Liver (tissue), 9 donors: ENCODE measurements around the gene CTNS. TPM values are rescaled to one million over a fixed set of nuclear protein-coding genes. Genes with fewer than 3 reads are reported as not detected.

Experiments
- DNase-seq: peaks from one replicate; pipeline ENCODE4 v3.0.0-alpha.2; 2017; ENCODE audit warnings: low spot score
- H3K27ac ChIP-seq, 2 donors: one replicate each; pipeline ENCODE4 v1.7.0; 2013; ENCODE audit warnings: inconsistent platforms in 2 of 2, low read length in 2 of 2, control low read depth in 1 of 2, low read depth in 1 of 2, mild to moderate bottlenecking in 1 of 2
- H3K27me3 ChIP-seq, 4 donors: one replicate each; pipeline versions ENCODE4 v1.6.1 to v1.7.0; 2013; ENCODE audit warnings: low read length in 3 of 4, inconsistent platforms in 1 of 4, mild to moderate bottlenecking in 1 of 4, moderate library complexity in 1 of 4; ENCODE audit not compliant: control insufficient read depth in 4 of 4, insufficient read depth in 4 of 4
- H3K36me3 ChIP-seq, 4 donors: one replicate each; pipeline versions ENCODE4 v1.6.1 to v1.7.0; 2013; ENCODE audit warnings: low read length in 3 of 4, mild to moderate bottlenecking in 3 of 4, low read depth in 1 of 4, moderate library complexity in 1 of 4; ENCODE audit not compliant: control insufficient read depth in 4 of 4, insufficient read depth in 3 of 4
- H3K4me1 ChIP-seq, 4 donors: one replicate each; pipeline versions ENCODE4 v1.6.1 to v1.7.0; 2013; ENCODE audit warnings: low read length in 3 of 4, mild to moderate bottlenecking in 3 of 4, moderate library complexity in 1 of 4; ENCODE audit not compliant: control insufficient read depth in 4 of 4, insufficient read depth in 4 of 4
- H3K4me3 ChIP-seq, 3 donors: one replicate each; pipeline versions ENCODE4 v1.6.1 to v1.7.0; 2013; ENCODE audit warnings: low read length in 3 of 3, control low read depth in 1 of 3, low read depth in 1 of 3, mild to moderate bottlenecking in 1 of 3
- H3K9ac ChIP-seq, 2 donors: one replicate each; pipeline ENCODE4 v1.7.0; 2013; ENCODE audit warnings: low read length in 2 of 2, mild to moderate bottlenecking in 2 of 2, moderate library complexity in 2 of 2, control low read depth in 1 of 2, low read depth in 1 of 2
- H3K9me3 ChIP-seq, 4 donors: one replicate each; pipeline versions ENCODE4 v1.6.1 to v1.7.0; 2013; ENCODE audit warnings: low read length in 3 of 4; ENCODE audit not compliant: control insufficient read depth in 4 of 4
- ATF3 ChIP-seq: IDR thresholded peaks from 2 replicates; pipeline ENCODE4 v1.6.1; 2016; ENCODE audit warnings: antibody characterized with exemption
- CTCF ChIP-seq: fragments of 150-350 bp; IDR thresholded peaks from 2 replicates; pipeline ENCODE4 v1.5.1; 2017; ENCODE audit warnings: improper control_type of control experiment, low read depth, low read length; ENCODE audit not compliant: missing input control
- EGR1 ChIP-seq, 2 donors: IDR thresholded peaks; 2 replicates each; pipeline ENCODE4 v1.6.1; 2016 to 2018; ENCODE audit warnings: antibody characterized with exemption in 2 of 2, low read depth in 2 of 2
- FOXA1 ChIP-seq: IDR thresholded peaks from 2 replicates; pipeline ENCODE4 v1.6.1; 2016; ENCODE audit warnings: antibody characterized with exemption
- FOXA2 ChIP-seq: IDR thresholded peaks from 2 replicates; pipeline ENCODE4 v1.6.1; 2016; ENCODE audit warnings: antibody characterized with exemption
- GABPA ChIP-seq, 2 donors: IDR thresholded peaks in 1 of 2; conservative IDR thresholded peaks in 1 of 2; 2 replicates each; pipeline ENCODE4 v1.6.1; 2016; ENCODE audit warnings: antibody characterized with exemption in 2 of 2, mild to moderate bottlenecking in 1 of 2, moderate library complexity in 1 of 2
- HNF4A ChIP-seq, 2 donors: conservative IDR thresholded peaks; 2 replicates each; pipeline ENCODE4 v1.6.1; 2016; ENCODE audit warnings: antibody characterized with exemption in 2 of 2, mild to moderate bottlenecking in 2 of 2
- HNF4G ChIP-seq: IDR thresholded peaks from 2 replicates; pipeline ENCODE4 v1.6.1; 2016; ENCODE audit warnings: antibody characterized with exemption
- JUND ChIP-seq, 2 donors: IDR thresholded peaks; 2 replicates each; pipeline ENCODE4 v1.6.1; 2016; ENCODE audit warnings: antibody characterized with exemption in 2 of 2
- MAX ChIP-seq: IDR thresholded peaks from 2 replicates; pipeline ENCODE4 v1.6.1; 2016; ENCODE audit warnings: antibody characterized with exemption
- NR2F2 ChIP-seq: IDR thresholded peaks from 2 replicates; pipeline ENCODE4 v1.6.1; 2016; ENCODE audit warnings: antibody characterized with exemption
- RAD21 ChIP-seq, 2 donors: IDR thresholded peaks; 2 replicates each; pipeline ENCODE4 v1.6.1; 2016; ENCODE audit warnings: antibody characterized with exemption in 2 of 2, mild to moderate bottlenecking in 2 of 2
- REST ChIP-seq: IDR thresholded peaks from 2 replicates; pipeline ENCODE4 v1.6.1; 2016; ENCODE audit warnings: antibody characterized with exemption, mild to moderate bottlenecking
- RXRA ChIP-seq, 2 donors: IDR thresholded peaks; 2 replicates each; pipeline ENCODE4 v1.6.1; 2017 to 2018; ENCODE audit warnings: antibody characterized with exemption in 2 of 2, mild to moderate bottlenecking in 1 of 2
- SP1 ChIP-seq: IDR thresholded peaks from 2 replicates; pipeline ENCODE4 v1.6.1; 2018; ENCODE audit warnings: antibody characterized with exemption, mild to moderate bottlenecking
- TAF1 ChIP-seq: conservative IDR thresholded peaks from 2 replicates; pipeline ENCODE4 v1.6.1; 2016; ENCODE audit warnings: antibody characterized with exemption, mild to moderate bottlenecking
- YY1 ChIP-seq: IDR thresholded peaks from 2 replicates; pipeline ENCODE4 v1.6.1; 2016; ENCODE audit warnings: antibody characterized with exemption, mild to moderate bottlenecking
- ZBTB33 ChIP-seq: IDR thresholded peaks from 2 replicates; pipeline ENCODE4 v1.6.1; 2016; ENCODE audit warnings: antibody characterized with exemption
- WGBS: extraction: QIAGEN DNeasy Blood & Tissue Kit; methylation state at CpG from one replicate; pipeline ENCODE4 v1.1.7; 2013; 5-methylcytosine and 5-hydroxymethylcytosine counted together
- polyA plus RNA-seq, 2 donors: library from polyadenylated mRNA; stranded (reverse) in 1 of 2; unstranded in 1 of 2; fragments of 200-250 nt in 1 of 2; fragments of >200 nt in 1 of 2; fragmentation: Nextera tagmentation in 1 of 2; extraction: Ambion mirVana in 1 of 2; gene quantifications; one replicate each; pipeline versions ENCODE4 v1.2.1 to v1.2.3, GENCODE V29; 2013 to 2015
- total RNA-seq, 2 donors: library from RNA; depleted of rRNA; stranded (reverse); fragments of >200 nt; gene quantifications; one replicate each; pipeline ENCODE4 v1.2.3, GENCODE V29; 2014
- donor health status: healthy.
- donor health status: healthy.
- donor health status: healthy.
- donor health status: healthy.
- donor health status: healthy.

CTNS gene
- total and polyA plus RNA-seq, 4 donors, result 6.6 to 15.3 (median 9.6) TPM

GRCh38 chr17:3685174-3685573 is 48.6 kb downstream of the CTNS start:
- no peak for DNase-seq
- Histone ChIP-seq H3K4me3 (no peak overlapping the region), H3K27me3 (no peaks in the 10 kb centered on the region), H3K36me3 (no peaks in the 10 kb centered on the region), H3K4me1 (no peaks in the 10 kb centered on the region), H3K9ac (no peak overlapping the region), H3K27ac (no peak overlapping the region), H3K9me3 (no peaks in the 10 kb centered on the region)
- TF ChIP-seq GABPA (IDR thresholded peaks at IDR 0.05 in 1 of 2, conservative IDR thresholded peaks at IDR 0.05 in 1 of 2), result no peak
- TF ChIP-seq ATF3, result no peak
- 43% methylated on average over 13 of the region's 13 CpGs for WGBS

GRCh38 chr17:3688027-3688553 is 51.5 kb downstream of the CTNS start:
- Histone ChIP-seq H3K9me3 (no peaks in the 10 kb centered on the region), H3K27me3 (no peaks in the 10 kb centered on the region), H3K4me1 (no peaks in the 10 kb centered on the region), H3K4me3 (no peak overlapping the region), H3K9ac (no peak overlapping the region), H3K27ac (no peak overlapping the region), H3K36me3 (no peaks in the 10 kb centered on the region)
- TF ChIP-seq FOXA1 (no peak), ATF3 (no peak), HNF4G (no peak), REST (no peak), SP1 (no peak), GABPA (IDR thresholded peaks at IDR 0.05 in 1 of 2, conservative IDR thresholded peaks at IDR 0.05 in 1 of 2) (no peak), FOXA2 (no peak), RXRA (IDR thresholded peaks at IDR 0.05) (no peak), HNF4A (conservative IDR thresholded peaks at IDR 0.05) (no peak), ZBTB33 (no peak), NR2F2 (no peak), EGR1 (IDR thresholded peaks at IDR 0.05; ENCODE audit: low read depth in 2 of 2) (no peak), YY1 (no peak), TAF1 (no peak), JUND (IDR thresholded peaks at IDR 0.05) (no peak), MAX (no peak), CTCF (no peak), RAD21 (IDR thresholded peaks at IDR 0.05) (no peak)
- DNase-seq, result no peak
- WGBS, result 61% methylated on average over 19 of the region's 19 CpGs
